ENCODE measurements around the gene AGAP5.
"Not testable (repeated sequence)": the region's sequence is repeated elsewhere in the genome, so short reads cannot be mapped to it uniquely, and the experiment has no call there.

Gene AGAP5

DNA sequence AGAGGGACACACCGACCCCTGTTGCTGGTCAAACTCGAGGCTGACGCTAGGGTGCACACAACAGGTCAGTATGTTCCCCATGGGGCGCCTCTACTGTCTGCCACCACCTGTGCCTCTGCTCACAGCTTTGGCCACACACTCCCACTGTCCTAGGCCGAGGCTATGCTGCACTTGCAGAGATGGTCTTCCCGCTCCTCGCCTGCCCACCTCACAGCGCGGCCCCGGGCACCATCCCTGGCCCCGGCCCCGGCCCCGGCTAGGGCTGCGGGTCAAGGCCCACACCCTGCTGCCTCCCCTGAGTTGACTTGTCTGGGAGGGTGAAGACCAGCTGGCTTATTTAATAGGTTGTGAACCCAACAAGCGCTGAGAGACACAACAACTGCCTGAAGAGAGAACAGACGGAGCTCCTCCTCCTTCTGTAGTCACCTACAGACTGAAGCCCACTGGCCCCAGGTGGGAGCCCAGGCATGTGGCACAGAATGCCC lies at the start of gene AGAP5:
TSS of gene AGAP5 (minus strand) at position 435 of the 485 bp plus-strand sequence. CDS start at position 81, 354 bp downstream.
- DNase-seq (ENCODE audit: low read depth, low spot score) = not testable (repeated sequence)

DNA sequence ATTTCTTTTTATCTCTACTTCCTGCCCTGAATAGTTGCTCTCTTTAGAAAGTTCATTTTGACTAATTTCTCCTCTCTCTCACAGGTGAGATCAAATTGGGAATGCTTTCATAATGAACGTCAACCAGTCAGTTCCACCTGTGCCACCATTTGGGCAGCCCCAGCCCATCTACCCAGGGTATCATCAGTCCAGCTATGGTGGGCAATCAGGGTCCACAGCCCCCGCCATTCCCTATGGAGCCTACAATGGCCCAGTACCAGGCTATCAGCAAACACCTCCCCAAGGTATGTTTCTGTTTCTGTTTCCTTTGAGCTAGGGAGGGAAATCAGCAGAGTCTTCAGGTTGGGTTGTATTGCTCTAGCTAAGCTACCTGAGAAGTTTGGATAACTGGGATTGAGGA lies 48.8 kb upstream of the AGAP5 start:
- DNase-seq (ENCODE audit: low read depth, low spot score) = no peak

DNA sequence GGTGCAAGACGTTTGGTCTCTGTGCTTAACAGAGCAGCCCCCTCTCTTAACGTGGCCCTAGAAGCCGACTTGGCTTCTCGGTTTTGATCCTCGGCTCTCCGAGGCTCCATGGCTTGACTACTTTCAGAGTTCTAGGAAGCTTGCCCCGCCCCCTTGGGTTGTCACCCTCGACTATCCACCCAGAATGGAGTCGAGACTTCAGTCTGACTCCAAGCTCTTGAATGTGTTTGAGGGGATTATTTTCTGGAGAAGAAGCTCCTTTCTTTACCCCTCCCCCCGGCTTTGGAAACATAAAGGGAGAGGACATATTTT lies 46.7 kb upstream of the AGAP5 start:
- no peak for DNase-seq (ENCODE audit: low read depth, low spot score)

DNA sequence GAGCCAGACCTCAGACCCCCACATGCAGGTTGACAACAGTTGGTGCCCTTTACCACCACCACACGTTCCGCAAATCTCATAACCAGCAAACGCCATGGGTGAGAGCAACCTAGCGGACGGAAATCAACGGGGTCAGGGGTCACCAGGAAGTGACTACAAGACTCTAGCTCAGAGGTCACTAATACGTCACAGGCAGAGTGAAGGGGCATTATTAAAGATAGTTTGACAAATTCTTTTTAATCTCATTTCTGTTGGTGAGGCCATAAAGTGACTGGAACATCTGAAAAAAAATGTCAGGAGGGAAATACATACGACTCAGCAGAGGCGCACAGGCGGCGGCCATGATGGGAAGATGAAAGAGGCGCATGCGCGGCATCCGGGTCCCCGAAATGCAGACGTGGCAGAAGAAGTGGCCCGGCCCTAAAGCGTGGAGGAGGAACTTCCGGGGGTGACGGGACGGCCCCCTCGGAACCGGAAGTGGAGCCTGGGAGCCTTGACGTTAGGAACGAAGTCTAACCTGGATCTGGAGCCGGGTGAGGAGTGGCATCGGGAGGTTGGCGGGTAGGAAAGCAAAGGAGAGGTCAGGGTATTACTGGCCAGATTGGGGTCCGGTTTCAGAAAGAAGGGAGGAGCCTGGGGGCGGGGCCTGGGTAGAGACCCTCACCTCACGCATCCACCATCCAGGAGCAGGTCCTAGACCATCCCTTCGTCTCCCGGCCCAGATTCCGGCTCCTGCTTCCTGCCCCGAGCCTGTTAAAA lies 46.2 kb upstream of the AGAP5 start, which contains the start of gene SEC24C:
TSS of gene SEC24C (plus strand) at position 468 of the 759 bp plus-strand sequence. CDS start 2,461 bp downstream, outside the sequence.
- DNase-seq (ENCODE audit: low read depth, low spot score) = peak; percentile 97

DNA sequence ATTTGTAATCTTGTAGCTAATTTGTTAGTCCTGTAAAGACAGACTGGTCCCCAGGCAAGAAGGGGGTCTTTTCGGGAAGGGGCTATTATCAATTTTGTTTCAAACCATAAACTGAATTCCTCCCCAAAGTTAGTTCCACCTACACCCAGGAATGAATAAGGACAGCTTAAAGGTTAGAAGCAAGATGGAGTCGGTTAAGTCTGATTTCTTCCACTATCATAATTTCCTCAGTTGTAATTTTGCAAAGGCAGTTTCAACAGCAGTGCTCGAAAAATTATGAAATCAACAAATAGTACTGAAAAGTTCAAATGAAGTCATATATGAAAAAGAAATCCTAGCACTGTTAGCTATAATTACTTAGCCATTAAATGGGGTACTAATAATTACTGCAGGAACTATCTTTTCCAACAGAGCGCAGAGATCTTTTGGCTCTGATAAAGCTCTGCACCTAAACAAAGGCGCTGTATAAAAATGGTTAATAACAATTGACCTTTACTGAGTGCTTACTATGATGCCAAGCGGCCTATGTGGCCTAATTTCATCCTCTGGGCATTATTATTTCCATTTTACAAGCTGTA lies 45.5 kb upstream of the AGAP5 start:
- DNase-seq (ENCODE audit: low read depth, low spot score) = no peak

DNA sequence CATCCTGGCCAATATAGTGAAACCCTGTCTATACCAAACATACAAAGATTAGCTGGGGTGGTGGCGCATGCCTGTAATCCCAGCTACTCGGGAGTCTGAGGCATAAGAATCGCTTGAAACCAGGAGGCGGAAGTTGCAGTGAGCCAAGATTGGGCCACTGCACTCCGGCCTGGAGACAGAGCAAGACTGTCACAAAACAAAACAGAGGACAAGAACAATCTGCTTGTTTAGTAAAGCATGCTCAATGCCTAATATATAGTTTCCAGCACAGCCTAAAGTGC lies 44.5 kb upstream of the AGAP5 start:
- DNase-seq (ENCODE audit: low read depth, low spot score) = peak; percentile 26

DNA sequence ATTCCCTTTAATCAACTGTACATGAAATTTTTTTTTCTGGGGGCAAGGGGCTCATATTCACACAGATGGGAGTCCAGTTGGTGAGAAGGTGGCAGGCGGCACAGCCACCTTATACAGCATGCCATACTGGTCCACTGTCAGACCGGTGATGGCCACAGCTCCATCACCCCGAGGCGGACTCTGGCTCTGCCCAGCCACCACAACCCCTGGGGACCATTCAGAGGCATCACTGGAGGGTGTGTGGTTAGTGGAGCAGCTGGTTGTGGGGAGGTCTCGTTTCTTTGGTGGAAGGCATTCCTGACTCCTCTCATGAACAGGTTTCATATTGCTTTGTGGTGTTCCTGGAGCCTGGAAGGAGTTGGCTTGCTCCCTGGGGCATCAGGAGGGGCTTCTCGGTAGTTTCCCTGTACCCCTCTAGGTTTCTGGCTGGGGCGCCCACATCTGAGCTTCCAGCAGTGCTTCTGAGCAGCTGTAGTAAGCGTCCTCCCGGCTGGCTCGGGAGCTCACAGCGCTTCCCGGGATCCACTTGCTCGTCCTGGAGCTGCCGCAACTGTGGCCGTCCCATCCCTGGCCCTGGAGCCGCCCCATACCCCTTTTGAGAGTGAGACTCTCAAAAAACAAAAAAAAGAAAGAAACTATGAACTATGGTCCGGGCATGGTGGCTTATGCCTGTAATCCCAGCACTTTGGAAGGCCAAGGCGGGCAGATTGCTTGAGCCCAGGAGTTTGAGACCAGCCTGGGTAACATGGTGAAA lies 42.8 kb upstream of the AGAP5 start:
- not testable (repeated sequence) for DNase-seq (ENCODE audit: low read depth, low spot score)

DNA sequence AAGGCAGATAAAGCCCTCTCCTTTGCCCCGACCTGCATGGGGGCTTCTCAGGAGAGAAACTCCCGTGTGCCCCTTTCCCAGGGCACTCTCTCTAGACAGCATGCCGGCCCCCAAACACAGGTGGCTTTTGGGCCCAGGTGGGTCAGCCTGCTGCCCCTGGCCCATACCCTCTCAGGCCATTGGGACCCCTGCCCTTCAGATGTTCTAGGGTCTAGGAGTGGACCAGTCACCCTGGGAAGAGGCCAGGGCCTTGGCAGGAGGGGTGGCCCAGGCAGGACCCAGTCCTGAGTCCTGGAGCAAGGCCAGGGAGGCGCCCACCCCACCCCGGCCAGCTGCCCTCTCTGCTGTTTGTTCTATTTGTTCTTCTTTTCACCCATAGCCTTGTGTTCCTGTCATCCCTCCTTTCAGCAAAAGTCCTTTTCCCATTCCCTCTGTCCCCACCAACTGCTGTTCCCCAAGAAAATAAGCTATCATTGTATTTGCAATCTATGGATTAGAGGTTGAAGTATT lies 36.9 kb upstream of the AGAP5 start:
- DNase-seq (ENCODE audit: low read depth, low spot score) = no peak

DNA sequence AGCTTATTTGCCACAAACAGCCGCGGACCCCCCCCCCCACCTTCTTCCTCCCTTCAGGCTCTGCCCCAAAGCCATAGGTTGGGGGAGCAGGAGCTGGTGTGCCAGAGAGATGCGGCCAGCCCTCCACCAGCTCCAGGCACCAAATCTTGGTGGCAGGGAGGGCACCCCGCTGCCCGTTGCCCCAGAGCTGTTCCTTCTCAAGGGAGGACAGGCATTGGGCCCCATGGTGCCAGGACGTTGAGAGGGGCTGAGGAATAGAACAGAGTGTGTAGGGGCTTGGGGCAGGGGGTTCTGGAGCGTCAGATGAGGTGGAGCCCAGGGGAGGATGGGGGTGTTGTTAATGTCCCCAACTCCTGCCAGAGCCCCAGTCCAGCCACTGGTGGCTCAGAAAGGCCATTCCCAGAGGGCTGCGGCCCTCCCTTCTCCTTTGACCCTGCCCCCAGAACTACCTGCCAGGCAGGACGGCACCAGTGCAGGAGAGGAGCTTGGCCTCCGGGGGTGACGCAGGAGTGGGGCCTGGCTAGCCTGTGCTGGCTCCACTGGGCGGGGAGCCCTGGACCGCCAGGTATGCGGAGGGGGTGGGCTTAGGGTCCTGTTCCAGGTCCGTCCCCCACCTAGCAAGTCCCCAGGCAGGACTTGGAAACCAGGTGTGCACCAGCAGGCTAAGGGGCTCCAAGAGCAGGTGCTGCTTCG lies 36.3 kb upstream of the AGAP5 start:
- DNase-seq (ENCODE audit: low read depth, low spot score) = no peak

DNA sequence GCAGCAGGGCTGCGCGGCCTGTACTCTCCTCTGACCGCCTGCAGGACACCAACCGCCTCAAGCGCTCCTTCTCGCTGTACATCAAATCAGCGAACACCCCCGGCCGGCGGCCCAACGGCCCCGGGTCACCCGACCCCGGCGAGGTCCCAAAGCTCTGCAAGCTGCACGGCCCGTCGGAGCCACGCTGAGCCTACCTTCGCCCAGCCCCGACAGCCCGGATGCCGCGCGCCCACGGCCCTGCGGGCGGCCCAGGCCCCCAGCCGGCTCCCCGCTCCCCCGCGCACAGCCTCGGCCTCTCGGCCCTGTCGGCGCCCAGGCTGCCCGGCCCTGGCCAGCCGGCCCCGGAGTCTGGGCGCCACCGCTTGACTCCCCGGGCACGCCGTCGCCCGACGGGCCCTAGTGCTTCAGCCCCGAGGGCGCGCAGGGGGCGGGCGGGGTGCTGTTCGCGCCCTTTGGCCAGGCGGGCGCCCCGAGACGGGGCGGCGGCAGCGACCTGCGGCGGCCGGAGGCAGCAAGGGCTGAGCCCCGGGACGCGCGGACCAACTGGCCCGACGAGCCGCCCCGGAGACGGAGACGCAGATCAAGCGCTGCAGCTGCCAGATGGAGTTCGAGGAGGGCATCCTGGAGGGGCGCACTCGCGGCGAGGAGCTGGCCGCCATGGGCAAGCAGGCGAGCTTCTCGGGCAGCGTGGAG lies 35.2 kb upstream of the AGAP5 start:
- DNase-seq (ENCODE audit: low read depth, low spot score) = peak; percentile 10

DNA sequence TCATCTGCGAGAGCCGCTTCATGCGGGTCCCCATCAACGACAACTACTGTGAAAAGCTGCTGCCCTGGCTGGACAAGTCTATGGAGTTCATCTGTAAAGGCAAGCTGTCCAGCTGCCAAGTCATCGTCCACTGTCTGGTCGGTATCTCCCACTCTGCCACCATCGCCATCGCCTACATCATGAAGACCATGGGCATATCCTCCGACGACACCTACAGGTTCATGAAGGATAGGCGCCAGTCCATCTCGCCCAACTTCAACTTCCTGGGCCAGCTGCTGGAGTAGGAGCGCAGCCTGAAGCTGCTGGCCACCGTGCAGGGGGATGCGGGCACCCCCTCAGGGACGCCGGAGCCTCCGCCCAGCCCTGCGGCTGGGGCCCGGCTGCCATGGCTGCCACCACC lies 34.5 kb upstream of the AGAP5 start:
- no peak for DNase-seq (ENCODE audit: low read depth, low spot score)

DNA sequence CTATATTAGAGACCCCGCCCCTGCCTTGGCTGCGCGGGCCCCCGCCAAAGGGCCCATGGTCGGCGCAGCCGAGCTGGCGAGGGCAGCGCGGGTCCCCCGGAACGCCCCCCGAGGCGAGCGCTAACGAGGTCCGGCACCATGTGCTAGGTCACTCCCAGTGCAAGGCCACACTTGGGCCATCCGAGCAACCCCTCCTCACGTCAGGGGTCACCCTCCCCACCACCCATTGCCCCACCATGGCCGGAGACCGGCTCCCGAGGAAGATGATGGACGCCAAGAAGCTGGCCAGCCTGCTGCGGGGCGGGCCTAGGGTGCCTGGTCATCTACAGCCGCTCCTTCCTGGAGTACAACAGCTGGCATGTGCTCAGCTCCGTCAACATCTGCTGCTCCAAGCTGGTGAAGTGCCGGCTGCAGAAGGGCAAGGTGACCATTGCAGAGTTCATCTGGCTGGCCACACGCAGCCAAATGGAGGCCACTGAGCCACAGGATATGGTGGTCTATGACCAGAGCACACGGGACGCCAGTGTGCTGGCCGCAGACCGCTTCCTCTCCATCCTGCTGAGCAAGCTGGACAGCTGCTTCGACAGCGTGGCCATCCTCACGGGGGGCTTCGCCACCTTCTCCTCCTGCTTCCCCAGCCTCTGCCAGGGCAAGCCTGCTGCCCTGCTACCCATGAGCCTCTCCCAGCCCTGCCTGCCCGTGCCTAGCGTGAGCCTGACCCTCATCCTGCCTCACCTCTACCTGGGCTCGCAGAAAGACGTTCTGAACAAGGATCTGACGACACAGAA lies 33.9 kb upstream of the AGAP5 start:
- no peak for DNase-seq (ENCODE audit: low read depth, low spot score)

DNA sequence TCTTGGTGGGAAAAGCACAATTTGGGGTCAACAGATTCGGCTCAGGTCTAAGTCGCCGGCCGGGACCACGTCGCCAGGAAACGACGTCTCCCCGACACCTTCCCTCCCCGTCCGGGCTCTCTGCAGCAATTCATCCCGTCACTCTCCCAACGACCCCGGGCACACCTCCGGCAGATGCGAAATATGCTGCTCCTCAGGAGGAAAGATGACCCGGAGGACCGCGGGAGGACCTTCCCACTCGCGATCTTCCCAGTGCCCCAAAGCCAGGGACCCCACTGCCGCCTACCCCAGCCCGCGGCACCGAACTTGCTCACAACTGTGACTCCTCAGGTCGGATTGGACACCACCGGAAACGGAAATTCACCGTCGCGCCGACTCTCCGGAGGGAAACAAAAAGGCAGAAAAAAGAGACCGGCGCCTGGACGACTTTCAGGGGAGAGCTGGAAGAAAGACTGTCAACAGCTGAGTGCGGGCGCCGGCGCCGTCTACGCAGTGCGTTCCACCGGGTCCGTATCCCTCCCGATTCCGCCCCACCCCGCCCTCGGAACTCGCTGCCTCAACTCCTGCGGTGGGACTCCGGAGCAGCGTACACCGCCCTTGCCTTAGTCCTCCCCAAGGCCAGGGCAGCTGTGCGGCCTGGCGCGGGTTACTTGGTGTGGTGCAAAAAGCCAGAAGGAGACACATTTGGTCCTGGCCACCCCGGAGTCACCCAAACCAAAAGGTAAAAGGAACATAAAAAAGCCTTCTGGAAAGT lies 32.4 kb upstream of the AGAP5 start:
- peak; percentile 97 for DNase-seq (ENCODE audit: low read depth, low spot score)

DNA sequence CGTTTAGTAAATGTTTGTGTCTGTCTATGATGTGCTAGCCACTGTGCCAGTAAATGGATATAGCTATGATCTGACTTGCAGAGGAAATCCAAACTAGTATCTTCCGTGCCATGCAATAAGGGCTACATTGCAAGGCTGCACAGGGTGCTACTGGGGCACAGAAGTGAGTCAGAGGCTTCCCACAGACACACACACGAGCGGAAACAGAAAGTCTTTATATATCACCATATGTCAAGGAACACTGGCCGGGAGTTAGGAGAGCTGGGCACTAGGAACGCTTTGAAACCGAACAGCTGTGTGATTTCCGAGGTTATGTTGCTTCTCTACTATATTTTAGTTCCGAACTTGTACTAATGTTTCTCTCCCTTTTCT lies 31.9 kb upstream of the AGAP5 start:
- not testable (repeated sequence) for DNase-seq (ENCODE audit: low read depth, low spot score)

DNA sequence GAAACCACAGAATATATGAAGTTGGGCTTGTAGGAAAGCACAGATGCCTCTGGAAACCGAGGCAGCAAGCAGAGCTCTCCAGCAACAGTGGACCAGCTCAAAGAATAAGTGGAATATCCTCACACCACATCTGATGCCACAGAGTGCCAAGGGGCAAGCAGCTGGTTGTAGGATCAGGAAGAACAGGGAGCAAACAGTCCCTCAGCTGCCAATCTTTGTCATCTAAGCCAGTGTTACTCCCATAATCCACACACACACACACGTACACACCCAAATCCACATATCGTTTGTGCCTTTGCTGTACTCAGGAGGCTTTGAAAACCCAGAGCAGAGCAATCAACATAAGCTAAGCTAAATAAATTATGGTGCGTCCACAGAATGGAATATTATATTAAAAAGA lies 25.6 kb upstream of the AGAP5 start:
- no peak for DNase-seq (ENCODE audit: low read depth, low spot score)

DNA sequence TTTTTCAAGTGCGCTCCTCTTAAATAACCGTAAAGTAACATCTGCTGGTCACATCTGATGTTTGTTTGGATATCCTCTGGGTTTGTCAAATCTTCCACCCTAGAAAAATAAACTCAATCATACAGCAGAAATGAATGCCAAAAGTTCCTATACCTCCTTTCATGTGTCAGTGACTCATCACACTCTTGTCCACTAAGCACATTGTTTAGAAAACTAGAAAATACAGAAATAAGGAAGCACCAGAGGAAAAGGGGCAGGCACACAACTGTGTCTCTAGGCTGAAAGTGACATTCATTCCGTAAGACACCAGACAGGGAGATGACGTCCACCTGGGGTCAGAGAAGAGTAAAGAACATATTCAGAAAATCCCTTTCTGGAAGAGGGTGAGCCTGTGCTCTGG lies 22.7 kb upstream of the AGAP5 start:
- DNase-seq (ENCODE audit: low read depth, low spot score) = not testable (repeated sequence)

DNA sequence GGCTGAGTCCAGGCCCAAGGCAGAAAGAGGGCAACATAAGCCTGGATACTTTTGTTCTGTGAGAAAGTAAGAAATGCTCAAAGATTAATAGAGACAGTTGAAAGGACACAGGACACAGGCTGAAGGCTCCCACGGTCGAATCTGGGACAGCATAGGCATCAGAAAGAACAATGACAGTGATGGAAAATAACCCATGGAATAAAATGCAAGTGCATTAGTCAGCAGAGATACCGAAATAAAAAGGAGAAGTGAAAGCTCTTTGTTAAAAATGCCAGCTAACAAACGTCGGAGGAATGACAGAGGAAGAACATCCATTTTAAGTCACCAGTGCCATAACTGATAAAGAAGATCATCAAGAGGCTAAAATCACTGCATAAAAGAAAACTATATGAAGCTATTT lies 19.6 kb upstream of the AGAP5 start:
- no peak for DNase-seq (ENCODE audit: low read depth, low spot score)

DNA sequence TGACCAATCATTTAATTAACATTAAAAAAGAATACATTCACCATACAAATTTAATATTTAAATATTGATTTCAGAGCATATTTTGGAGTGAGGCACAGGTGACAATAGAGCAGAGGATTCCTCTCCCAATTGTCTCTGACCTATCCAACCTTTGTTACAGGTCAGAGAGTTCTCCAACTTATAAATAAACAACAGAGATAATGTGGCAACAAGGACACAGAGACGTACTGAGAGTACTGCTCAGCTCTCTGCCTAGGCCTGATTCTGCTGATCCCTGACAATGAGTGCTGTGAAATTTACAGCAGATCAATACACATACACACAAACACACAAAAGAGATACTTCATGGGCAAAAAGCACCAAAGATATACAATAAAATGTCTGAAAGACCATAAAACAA lies 18.3 kb upstream of the AGAP5 start:
- no peak for DNase-seq (ENCODE audit: low read depth, low spot score)

DNA sequence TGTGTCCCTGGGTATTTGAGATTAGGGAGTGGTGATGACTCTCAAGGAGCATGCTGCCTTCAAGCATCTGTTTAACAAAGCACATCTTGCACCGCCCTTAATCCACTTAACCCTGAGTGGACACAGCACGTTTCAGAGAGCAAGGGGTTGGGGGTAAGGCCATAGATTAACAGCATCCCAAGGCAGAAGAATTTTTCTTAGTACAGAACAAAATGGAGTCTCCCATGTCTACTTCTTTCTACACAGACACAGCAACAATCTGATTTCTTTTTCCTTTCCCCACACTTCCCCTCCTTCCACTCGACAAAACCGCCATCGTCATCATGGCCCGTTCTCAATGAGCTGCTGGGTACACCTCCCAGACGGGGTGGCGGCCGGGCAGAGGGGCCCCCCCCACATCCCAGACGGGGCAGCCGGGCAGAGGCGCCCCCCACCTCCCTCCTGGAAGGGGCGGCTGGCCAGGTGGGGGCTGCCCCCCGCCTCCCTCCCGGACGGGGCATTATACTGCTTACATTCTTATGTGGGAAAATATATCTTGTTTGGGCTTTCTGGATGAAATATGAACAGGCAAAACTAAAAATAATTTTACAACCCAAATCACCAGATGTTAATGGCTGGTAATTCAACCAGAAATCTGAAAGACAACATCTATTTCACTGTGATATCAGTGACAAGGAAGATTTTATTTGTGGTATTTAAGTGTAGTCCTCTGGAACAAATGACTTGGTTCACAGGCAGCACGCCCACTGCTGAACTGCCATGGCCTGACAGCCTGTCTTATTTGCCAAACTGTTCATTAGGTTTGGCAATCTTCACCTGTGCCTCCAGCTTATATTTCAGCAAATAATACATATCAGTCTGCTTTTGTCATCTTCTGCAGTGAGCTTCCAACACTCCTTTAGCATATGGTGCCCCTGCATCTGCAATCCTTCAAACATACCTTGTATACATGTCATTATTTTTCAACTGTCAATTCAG lies 17.6 kb upstream of the AGAP5 start:
- not testable (repeated sequence) for DNase-seq (ENCODE audit: low read depth, low spot score)

All from ELF-1 (cell line).